Testis (tissue), 2 donors: ENCODE measurements around the gene UBA52.

Experiments
- CTCF ChIP-seq, 3 experiments: fragments of 450-650 bp in 2 of 3; fragments of 200-600 bp in 1 of 3; sonication (generic) in 1 of 3; IDR thresholded peaks; one replicate each; pipeline ENCODE4 v1.5.1; 2016 to 2019; ENCODE audit warnings: antibody characterized with exemption in 3 of 3, mild to moderate bottlenecking in 2 of 3, moderate library complexity in 1 of 3
- POLR2A ChIP-seq: fragments of 450-650 bp; IDR thresholded peaks from one replicate; pipeline ENCODE4 v1.6.1; 2017; ENCODE audit warnings: antibody characterized with exemption, mild to moderate bottlenecking, moderate library complexity

- TF ChIP-seq POLR2A, result no peak
- peak in 1 of 3 experiments; percentile 6 for TF ChIP-seq CTCF (IDR thresholded peaks at IDR 0.05)
These were observed 18.9 kb downstream of the UBA52 start for GRCh38 chr19:18590273-18591272.
